Measurements from ENCODE around the gene TBC1D16. TPM values are rescaled to one million over a fixed set of nuclear protein-coding genes. Genes with fewer than 3 reads are reported as not detected.

Gene TBC1D16
- total and polyA plus RNA-seq, 10 of the 15 experiments (the other 5 are each of a cell fraction or from before 2014, with no cell fraction given), result 0.01 to 0.13 (median 0.06) TPM; not detected in 3

GRCh38 chr17:79920751-79921410 is 114.8 kb downstream of the TBC1D16 start:
- no peaks in the 10 kb centered on the region for H3K9me3 ChIP-seq (replicated peaks; ENCODE audit: control insufficient read depth, insufficient read depth, low read length)
- intact Hi-C loops (cut with micrococcal nuclease; ENCODE audit: unreplicated experiment), result loop anchor here (5.0 kb wide), 1 partner anchor 74 kb away; no protein-coding TSS in a partner anchor

More at GRCh38 chr17:79920751-79921410, 114.8 kb downstream of the TBC1D16 start:
- RAD21 ChIA-PET (ENCODE audit: unreplicated experiment), result interaction anchor here (1.1 to 1.6 kb wide), 2 partner anchors 10 to 81 kb away, joined by 3 to 6 read pairs; no protein-coding TSS in a partner anchor
- Histone ChIP-seq H4K20me1 (ENCODE audit: control insufficient read depth, insufficient read depth) (no peaks in the 10 kb centered on the region), H3K36me3 (ENCODE audit: control insufficient read depth in 2 of 2, insufficient read depth in 2 of 2, low read length in 1 of 2) (no peaks in the 10 kb centered on the region), H3K4me2 (ENCODE audit: control insufficient read depth, insufficient read depth) (peak overlapping the region; percentile 73), H3K4me3 (no peak overlapping the region), H3K4me1 (ENCODE audit: control insufficient read depth, insufficient read depth, low read length) (peaks cover 21% of the 10 kb centered on the region), H3K27ac (ENCODE audit: control insufficient read depth, insufficient read depth) (peak overlapping the region; percentile 67), H3K27me3 (replicated peaks in 1 of 2; ENCODE audit: control insufficient read depth in 2 of 2, insufficient read depth in 2 of 2, low read length in 1 of 2) (no peaks in the 10 kb centered on the region; a peak in 1 of 4 replicates), H3K79me2 (ENCODE audit: control insufficient read depth, insufficient read depth, low read length) (no peaks in the 10 kb centered on the region), H2AFZ (ENCODE audit: control insufficient read depth, low read depth, low read length) (peak overlapping the region; percentile 42), H3K9ac (ENCODE audit: control insufficient read depth, insufficient read depth, low read length) (peak overlapping the region; percentile 34; the same call in 1 of the 2 replicates)
- WGBS (ENCODE audit: insufficient coverage, insufficient replicate concordance, low lambda C conversion rate, missing lambda C conversion rate), result 25% methylated on average over 18 of the region's 19 CpGs
- no peak; the same call in 2 of the 3 replicates for ATAC-seq
- FAIRE-seq, result no peak
- POLR2A ChIA-PET, result interaction anchor here (0.6 to 0.7 kb wide), 3 partner anchors 10 to 36 kb away, joined by 3 to 5 read pairs (median 3); no protein-coding TSS in a partner anchor
- no peak for DNase-seq (ENCODE audit: low read depth, low spot score)
- CTCF ChIA-PET, result interaction anchor here (1.0 to 1.2 kb wide), 2 partner anchors 41 to 82 kb away, joined by 3 read pairs; partner anchors contain the start of gene CBX4
- SMC1A ChIA-PET (ENCODE audit: uncharacterized antibody, unreplicated experiment), result interaction anchor here (0.7 to 1.5 kb wide), 4 partner anchors 10 to 74 kb away, joined by 3 to 5 read pairs (median 3); no protein-coding TSS in a partner anchor
- BruUV-seq (replicated peaks), result no TSS peak
- in situ Hi-C loops (cut with MboI), result no loop called here
- no peak for TF ChIP-seq ETV6 (conservative IDR thresholded peaks at IDR 0.05 in 1 of 2, IDR thresholded peaks at IDR 0.05 in 1 of 2; ENCODE audit: borderline replicate concordance in 1 of 2, low read depth in 1 of 2)
- no peak for TF ChIP-seq BRCA1 (IDR thresholded peaks at IDR 0.05; ENCODE audit: low read depth, low read length)
- TF ChIP-seq RELB (IDR thresholded peaks at IDR 0.05; ENCODE audit: low read depth), result no peak
- no peak for TF ChIP-seq MTA3 (IDR thresholded peaks at IDR 0.05; ENCODE audit: borderline replicate concordance, low read length)
- 0 out of 2 replicates have a peak, but pooled peaks have one; percentile 21 for TF ChIP-seq RUNX3 (IDR thresholded peaks at IDR 0.05; ENCODE audit: low read length)
- TF ChIP-seq EED (IDR thresholded peaks at IDR 0.05; ENCODE audit: low read depth), result no peak
- no peak for TF ChIP-seq RBBP5 (conservative IDR thresholded peaks at IDR 0.05)

Measured in GM12878 (cell line).